HCT116 (cell line): ENCODE measurements around the gene FAM241A. TPM values are rescaled to one million over a fixed set of nuclear protein-coding genes. Genes with fewer than 3 reads are reported as not detected.
A peak's percentile ranks its signal among the peaks of the same experiment; 100 is the strongest.

ENCODE experiments used
- ATAC-seq: fragments of 200-7000 bp; cut with Tn5 transposase; 2 replicates; pipeline ENCODE4 v1.9.1; 2020; ENCODE audit warnings: mild to moderate bottlenecking, moderate library complexity
- BruUV-seq: library from RNA; stranded (reverse); fragments of 400-500 nt; replicated peaks from 2 replicates; lab custom pipeline; 2021; lab: Mats Ljungman, UMichigan
- CTCF ChIA-PET: fragments of 300-600 bp; sonication (Branson Sonifier 250); formaldehyde crosslinking; loops from one replicate; lab custom pipeline; 2021; ENCODE audit warnings: antibody characterized with exemption; lab: Charles Lee
- POLR2A ChIA-PET: fragments of 300-600, 350-600 bp; sonication (Branson Sonifier 250); formaldehyde crosslinking; loops from one replicate; lab custom pipeline; 2021; ENCODE audit warnings: antibody characterized with exemption; lab: Charles Lee
- RAD21 ChIA-PET, 2 experiments: fragments of 300-600 bp; sonication (Branson Sonifier 250); formaldehyde crosslinking; loops; one replicate each; lab custom pipeline; 2023; ENCODE audit warnings: low total read pairs in 2 of 2; ENCODE audit not compliant: uncharacterized antibody in 2 of 2, unreplicated experiment in 2 of 2, low non-redundant PET in 1 of 2; lab: Charles Lee
- DNase-seq: peaks from one replicate; pipeline ENCODE4 v3.0.0-alpha.2; 2010; ENCODE audit warnings: low read depth, low spot score
- H2AFZ ChIP-seq: fragments of 200-600 bp; shearing (Covaris generic), sonication (generic); 2 replicates; pipeline ENCODE4 v1.6.1; 2017; ENCODE audit warnings: low read depth, mixed run types, mixed read lengths, antibody characterized with exemption, low read length; ENCODE audit not compliant: poor library complexity, severe bottlenecking
- H3K27ac ChIP-seq: 2 replicates; pipeline ENCODE4 v1.5.1; 2012; ENCODE audit warnings: low read depth, low read length
- H3K27me3 ChIP-seq: fragments of 200-600 bp; sonication (generic); 2 replicates; pipeline ENCODE4 v1.6.1; 2016; ENCODE audit warnings: mixed run types, low read length, mixed read lengths; ENCODE audit not compliant: insufficient read depth
- H3K36me3 ChIP-seq, 2 experiments: fragments of 200-500 bp in 1 of 2; fragments of 200-600 bp in 1 of 2; sonication (Bioruptor generic) in 1 of 2; sonication (generic) in 1 of 2; 2 replicates each; pipeline versions ENCODE4 v1.5.1 to v1.6.1; 2014 to 2016; ENCODE audit warnings: low read length in 2 of 2, inconsistent platforms in 1 of 2, mixed read lengths in 1 of 2, mixed run types in 1 of 2; ENCODE audit not compliant: insufficient read depth in 2 of 2, control insufficient read depth in 1 of 2
- H3K4me1 ChIP-seq, 2 experiments: fragments of 200-600 bp in 1 of 2; sonication (generic) in 1 of 2; 2 replicates each; pipeline versions ENCODE4 v1.5.1 to v1.6.1; 2012 to 2017; ENCODE audit warnings: low read length in 2 of 2, inconsistent platforms in 1 of 2, mild to moderate bottlenecking in 1 of 2, mixed read lengths in 1 of 2, mixed run types in 1 of 2, moderate library complexity in 1 of 2; ENCODE audit not compliant: insufficient read depth in 2 of 2, control insufficient read depth in 1 of 2
- H3K4me2 ChIP-seq: fragments of 200-600 bp; sonication (generic); 2 replicates; pipeline ENCODE4 v1.6.1; 2017; ENCODE audit warnings: mixed run types, low read length, mixed read lengths
- H3K4me3 ChIP-seq, 2 experiments: fragments of 200-600 bp in 1 of 2; sonication (generic) in 1 of 2; replicated peaks in 1 of 2; 2 replicates each; pipeline ENCODE4 v1.5.1; 2011 to 2016; ENCODE audit warnings: low read length in 2 of 2, control low read depth in 1 of 2, low read depth in 1 of 2, mild to moderate bottlenecking in 1 of 2, mixed read lengths in 1 of 2, mixed run types in 1 of 2
- H3K79me2 ChIP-seq: fragments of 200-600 bp; sonication (generic); 2 replicates; pipeline ENCODE4 v1.6.1; 2017; ENCODE audit warnings: mild to moderate bottlenecking, mixed run types, low read length, moderate library complexity, mixed read lengths; ENCODE audit not compliant: insufficient read depth
- H3K9ac ChIP-seq: fragments of 200-600 bp; sonication (generic); 2 replicates; pipeline ENCODE4 v1.6.1; 2016; ENCODE audit warnings: low read length, mixed read lengths
- H3K9me2 ChIP-seq: fragments of 200-600 bp; sonication (generic), shearing (Covaris generic); 2 replicates; pipeline ENCODE4 v1.6.1; 2017; ENCODE audit warnings: mixed run types, mild to moderate bottlenecking, moderate library complexity; ENCODE audit not compliant: insufficient read depth
- H3K9me3 ChIP-seq, 2 experiments: fragments of 200-500 bp in 1 of 2; fragments of 200-600 bp in 1 of 2; sonication (Bioruptor generic) in 1 of 2; sonication (generic) in 1 of 2; 2 replicates each; pipeline ENCODE4 v1.6.1; 2014 to 2017; ENCODE audit warnings: low read length in 2 of 2, mixed read lengths in 2 of 2, inconsistent platforms in 1 of 2, low read depth in 1 of 2, mild to moderate bottlenecking in 1 of 2, mixed run types in 1 of 2, moderate library complexity in 1 of 2; ENCODE audit not compliant: control insufficient read depth in 1 of 2, insufficient read depth in 1 of 2
- H4K20me1 ChIP-seq: fragments of 200-600 bp; sonication (generic), shearing (Covaris generic); 2 replicates; pipeline ENCODE4 v1.6.1; 2017; ENCODE audit warnings: mixed run types, mild to moderate bottlenecking, moderate library complexity; ENCODE audit not compliant: insufficient read depth
- ATF3 ChIP-seq: IDR thresholded peaks from 2 replicates; pipeline ENCODE4 v1.6.1; 2012
- EGR1 ChIP-seq: IDR thresholded peaks from 2 replicates; pipeline ENCODE4 v1.6.1; 2012; ENCODE audit warnings: low read depth
- ELF1 ChIP-seq: IDR thresholded peaks from 2 replicates; pipeline ENCODE4 v1.6.1; 2012; ENCODE audit warnings: low read depth, borderline replicate concordance
- EZH2 ChIP-seq: fragments of 200-600 bp; sonication (generic); IDR thresholded peaks from 2 replicates; pipeline ENCODE4 v1.6.1; 2017; ENCODE audit warnings: antibody characterized with exemption, mixed run types
- EZH2phosphoT487 ChIP-seq: fragments of 200-600 bp; IDR thresholded peaks from 2 replicates; pipeline ENCODE4 v1.6.1; 2018; ENCODE audit warnings: antibody characterized with exemption, borderline replicate concordance
- FOSL1 ChIP-seq: IDR thresholded peaks from 2 replicates; pipeline ENCODE4 v1.6.1; 2012; ENCODE audit warnings: low read depth
- JUND ChIP-seq: IDR thresholded peaks from 2 replicates; pipeline ENCODE4 v1.6.1; 2012
- POLR2A ChIP-seq: IDR thresholded peaks from 2 replicates; pipeline ENCODE4 v1.7.0; 2011; ENCODE audit warnings: borderline replicate concordance; ENCODE audit not compliant: insufficient read depth, insufficient read length; ENCODE audit errors: extremely low read depth
- POLR2AphosphoS5 ChIP-seq: IDR thresholded peaks from 2 replicates; pipeline ENCODE4 v1.6.1; 2011; ENCODE audit warnings: mild to moderate bottlenecking, low read depth, low read length, moderate library complexity
- RAD21 ChIP-seq: IDR thresholded peaks from 2 replicates; pipeline ENCODE4 v1.6.1; 2012; ENCODE audit warnings: low read depth, mild to moderate bottlenecking
- REST ChIP-seq: IDR thresholded peaks from 2 replicates; pipeline ENCODE4 v1.6.1; 2012; ENCODE audit warnings: low read depth
- SP1 ChIP-seq: IDR thresholded peaks from 2 replicates; pipeline ENCODE4 v1.6.1; 2012; ENCODE audit warnings: low read depth
- SRF ChIP-seq: IDR thresholded peaks from 2 replicates; pipeline ENCODE4 v1.6.1; 2012; ENCODE audit warnings: low read depth
- TCF7L2 ChIP-seq: IDR thresholded peaks from 2 replicates; pipeline ENCODE4 v1.7.0; 2011; ENCODE audit warnings: borderline replicate concordance, inconsistent platforms; ENCODE audit not compliant: insufficient read depth, insufficient read length; ENCODE audit errors: extremely low read depth
- YY1 ChIP-seq: IDR thresholded peaks from 2 replicates; pipeline ENCODE4 v1.6.1; 2011; ENCODE audit warnings: low read length, low read depth, moderate library complexity, mild to moderate bottlenecking; ENCODE audit not compliant: insufficient replicate concordance; ENCODE audit errors: extremely low read depth
- ZBTB33 ChIP-seq: IDR thresholded peaks from 2 replicates; pipeline ENCODE4 v1.6.1; 2011; ENCODE audit warnings: mild to moderate bottlenecking, low read length, moderate library complexity; ENCODE audit not compliant: insufficient replicate concordance; ENCODE audit errors: extremely low read depth
- ZNF274 ChIP-seq: fragments of 200-500 bp; sonication (Bioruptor generic); IDR thresholded peaks from 2 replicates; pipeline ENCODE4 v1.6.1; 2014; ENCODE audit warnings: mild to moderate bottlenecking, low read depth, low read length, inconsistent platforms
- intact Hi-C: fragments of 100-400 bp; cut with micrococcal nuclease; formaldehyde crosslinking; loops from 2 replicates; pipeline ENCODE4 v1.10.0; 2022
- total RNA-seq: library from RNA; stranded (reverse); gene quantifications from one replicate; pipeline ENCODE4 v1.2.1, GENCODE V29; 2021; ENCODE audit not compliant: unreplicated experiment
- TF ChIP-seq, protein P1 (sequence below), 3 experiments: fragments of 200-600 bp in 1 of 3; sonication (generic) in 1 of 3; IDR thresholded peaks in 2 of 3; conservative IDR thresholded peaks in 1 of 3; 2 replicates each; pipeline ENCODE4 v1.5.1; 2012 to 2017; ENCODE audit warnings: low read depth in 2 of 3, low read length in 2 of 3, antibody characterized with exemption in 1 of 3, borderline replicate concordance in 1 of 3, control low read depth in 1 of 3, mild to moderate bottlenecking in 1 of 3, mixed read lengths in 1 of 3, mixed run types in 1 of 3, moderate library complexity in 1 of 3; ENCODE audit not compliant: insufficient read depth in 1 of 3
- TF ChIP-seq, protein P2 (sequence below): IDR thresholded peaks from 2 replicates; pipeline ENCODE4 v1.6.1; 2012

Gene FAM241A
- total RNA-seq, 1 experiment from 2014 or later = 4.5 TPM

DNA sequence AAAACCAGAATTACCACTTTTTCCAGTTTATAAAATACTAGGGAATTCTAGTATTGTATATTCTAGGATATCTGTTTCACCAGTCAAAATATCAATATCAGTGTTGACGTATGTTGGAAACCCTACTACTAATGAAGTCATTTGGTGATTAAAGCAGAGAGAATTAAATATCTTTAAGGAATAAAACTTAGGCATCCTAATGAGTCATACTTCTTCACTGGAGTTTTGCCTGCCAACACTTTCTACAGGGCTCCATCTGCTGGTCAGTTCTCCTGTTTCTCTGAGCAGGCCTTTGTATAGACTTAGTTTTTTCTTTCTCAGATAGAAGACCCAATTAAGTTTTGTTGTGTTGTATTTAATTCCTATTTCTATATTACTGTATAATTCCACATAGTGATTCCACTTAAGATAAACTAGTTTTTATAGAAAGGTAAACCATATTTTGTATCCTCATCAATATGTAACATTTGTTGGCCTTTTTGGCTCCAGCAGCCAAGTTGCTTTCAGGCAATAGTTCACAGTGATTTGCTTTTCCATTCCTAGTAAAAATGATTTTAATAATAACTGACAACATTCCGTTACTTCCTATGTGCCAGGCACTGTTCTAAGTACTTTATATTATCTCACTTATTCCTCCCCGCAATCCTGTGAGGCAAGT, 89.8 kb downstream of the FAM241A start:
- Histone ChIP-seq H3K27me3 (no peaks in the 10 kb centered on the region), H3K9me2 (no peaks in the 10 kb centered on the region), H3K4me3 (no peak overlapping the region), H3K4me1 (peaks cover 17 to 37% of the 10 kb centered on the region in 2 experiments; a peak in 3 of 4 replicates), H3K27ac (no peak overlapping the region), H3K9ac (no peak overlapping the region), H3K36me3 (no peaks in the 10 kb centered on the region), H4K20me1 (peaks cover 9% of the 10 kb centered on the region; the same call in 1 of the 2 replicates), H3K79me2 (peaks cover 85% of the 10 kb centered on the region), H3K9me3 (no peaks in the 10 kb centered on the region), H3K4me2 (no peak overlapping the region), H2AFZ (no peak overlapping the region)
- ChIA-PET CTCF (interaction anchor here (1.7 to 1.8 kb wide), 2 partner anchors 135 to 136 kb away, joined by 11 to 13 read pairs; no protein-coding TSS in a partner anchor), RAD21 (no interaction called here), POLR2A (no interaction called here)
- BruUV-seq = no TSS peak
- peak; percentile 63 for DNase-seq
- TF ChIP-seq REST = no peak
- peak; percentile 46; the same call in 1 of the 2 replicates for TF ChIP-seq JUND
- no peak for TF ChIP-seq YY1
- no peak for TF ChIP-seq POLR2A
- TF ChIP-seq, protein P1, sequence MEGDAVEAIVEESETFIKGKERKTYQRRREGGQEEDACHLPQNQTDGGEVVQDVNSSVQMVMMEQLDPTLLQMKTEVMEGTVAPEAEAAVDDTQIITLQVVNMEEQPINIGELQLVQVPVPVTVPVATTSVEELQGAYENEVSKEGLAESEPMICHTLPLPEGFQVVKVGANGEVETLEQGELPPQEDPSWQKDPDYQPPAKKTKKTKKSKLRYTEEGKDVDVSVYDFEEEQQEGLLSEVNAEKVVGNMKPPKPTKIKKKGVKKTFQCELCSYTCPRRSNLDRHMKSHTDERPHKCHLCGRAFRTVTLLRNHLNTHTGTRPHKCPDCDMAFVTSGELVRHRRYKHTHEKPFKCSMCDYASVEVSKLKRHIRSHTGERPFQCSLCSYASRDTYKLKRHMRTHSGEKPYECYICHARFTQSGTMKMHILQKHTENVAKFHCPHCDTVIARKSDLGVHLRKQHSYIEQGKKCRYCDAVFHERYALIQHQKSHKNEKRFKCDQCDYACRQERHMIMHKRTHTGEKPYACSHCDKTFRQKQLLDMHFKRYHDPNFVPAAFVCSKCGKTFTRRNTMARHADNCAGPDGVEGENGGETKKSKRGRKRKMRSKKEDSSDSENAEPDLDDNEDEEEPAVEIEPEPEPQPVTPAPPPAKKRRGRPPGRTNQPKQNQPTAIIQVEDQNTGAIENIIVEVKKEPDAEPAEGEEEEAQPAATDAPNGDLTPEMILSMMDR (IDR thresholded peaks at IDR 0.05 in 2 of 3, conservative IDR thresholded peaks at IDR 0.05 in 1 of 3; ENCODE audit: borderline replicate concordance in 1 of 3, insufficient read depth in 1 of 3, low read depth in 2 of 3, low read length in 2 of 3) = peak; percentile 78 to 81 (median 79)
- TF ChIP-seq EZH2 = no peak
- TF ChIP-seq ATF3 = no peak
- TF ChIP-seq ZNF274 = no peak
- no peak for TF ChIP-seq POLR2AphosphoS5
- no peak for TF ChIP-seq SP1
- TF ChIP-seq EGR1 = no peak
- TF ChIP-seq FOSL1 = peak; percentile 56
- no peak for TF ChIP-seq EZH2phosphoT487
- no peak for TF ChIP-seq TCF7L2
- TF ChIP-seq, protein P2, sequence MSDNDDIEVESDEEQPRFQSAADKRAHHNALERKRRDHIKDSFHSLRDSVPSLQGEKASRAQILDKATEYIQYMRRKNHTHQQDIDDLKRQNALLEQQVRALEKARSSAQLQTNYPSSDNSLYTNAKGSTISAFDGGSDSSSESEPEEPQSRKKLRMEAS = no peak
- TF ChIP-seq ZBTB33 = no peak
- no peak for TF ChIP-seq ELF1
- no peak for TF ChIP-seq SRF
- TF ChIP-seq RAD21 = peak; percentile 84
- no peak for ATAC-seq
- intact Hi-C loops = loop anchor here (1.0 to 10.0 kb wide), 3 partner anchors 88 to 290 kb away; partner anchors contain the start of gene FAM241A
